NCI-H510A treated with DMSO at 0.1 percent for 48 hours (cell line): ENCODE results near the gene GATA6.
"Not testable (repeated sequence)": the region's sequence is repeated elsewhere in the genome, so short reads cannot be mapped to it uniquely, and the experiment has no call there.

Experiments used
- DNase-seq: peaks from one replicate; lab custom pipeline; 2025; lab: John Stamatoyannopoulos, UW

The GATA6 gene

DNA sequence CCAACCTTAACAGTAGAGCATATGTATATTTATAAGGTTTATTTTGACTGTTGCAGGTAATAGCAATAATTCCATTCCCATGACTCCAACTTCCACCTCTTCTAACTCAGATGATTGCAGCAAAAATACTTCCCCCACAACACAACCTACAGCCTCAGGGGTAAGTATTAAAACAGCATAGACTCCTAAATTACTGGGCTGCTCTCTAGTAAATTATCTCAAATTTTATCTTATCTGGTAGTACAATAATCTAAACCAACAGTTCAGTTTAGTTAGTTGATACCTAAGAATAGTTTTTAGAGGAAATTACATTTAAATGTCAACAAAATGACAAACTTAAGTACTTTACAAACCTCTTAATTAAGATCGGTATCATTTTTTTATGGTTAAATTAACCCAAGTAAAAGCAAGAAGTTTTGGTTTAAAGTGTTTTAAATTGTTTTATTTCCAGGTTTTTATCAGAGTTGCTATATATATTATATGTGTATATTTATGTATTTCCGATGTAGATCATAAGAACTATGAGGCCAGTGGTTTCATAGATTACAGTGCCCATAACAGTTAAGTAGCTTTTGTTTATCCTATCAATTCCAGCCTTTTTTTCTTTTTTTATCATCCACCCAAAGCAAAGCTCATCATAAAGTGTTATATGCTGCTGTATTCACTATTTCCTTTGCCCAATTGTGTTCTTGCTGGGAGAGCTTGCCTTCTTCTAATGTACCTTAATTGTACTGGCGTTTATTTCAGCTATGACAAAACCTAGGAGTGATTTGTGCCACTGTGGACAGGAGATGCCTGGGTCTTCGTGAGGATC is 13.7 kb downstream of the GATA6 start:
- no peak for DNase-seq

DNA sequence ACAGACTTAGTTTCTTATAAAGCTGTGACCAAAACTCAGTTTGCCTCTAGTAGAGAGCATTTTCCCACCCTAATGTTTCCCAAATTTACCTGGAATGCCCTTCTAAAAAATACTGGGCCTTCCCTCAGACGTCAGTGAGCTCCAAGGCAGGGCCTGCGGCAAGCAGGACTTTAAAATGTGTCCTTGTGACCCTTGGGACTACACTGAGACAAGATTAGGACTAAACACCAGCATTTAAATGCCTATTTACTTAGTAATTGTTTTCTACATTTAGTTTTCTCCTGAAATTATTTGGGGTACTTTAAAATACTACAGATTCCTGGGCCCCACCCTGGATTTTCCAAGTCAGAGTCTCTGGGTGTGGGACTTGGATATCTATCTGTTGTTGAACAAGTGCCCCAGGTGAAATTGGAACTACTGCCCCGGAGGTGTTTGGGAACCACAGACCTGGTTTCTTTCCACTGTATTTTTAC is 14.3 kb downstream of the GATA6 start:
- no peak for DNase-seq

DNA sequence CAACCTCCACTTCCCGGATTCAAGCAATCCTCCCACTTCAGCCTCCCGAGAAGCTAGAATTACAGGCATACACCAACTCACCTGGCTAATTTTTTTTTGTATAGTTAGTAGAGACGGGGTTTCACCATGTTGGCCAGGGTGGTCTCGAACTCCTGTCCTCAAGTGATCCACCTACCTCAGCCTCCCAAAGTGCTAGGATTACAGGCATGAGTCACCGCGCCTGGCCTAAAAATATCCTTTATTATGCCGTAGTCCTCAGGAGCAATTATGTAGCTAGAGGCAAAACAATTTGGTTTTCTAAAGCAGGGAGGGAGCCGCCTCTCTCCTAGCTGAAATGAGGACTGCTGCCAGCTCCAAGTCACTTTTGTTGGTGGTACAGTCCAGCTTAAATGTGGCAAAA is 15.2 kb downstream of the GATA6 start:
- DNase-seq = not testable (repeated sequence)

DNA sequence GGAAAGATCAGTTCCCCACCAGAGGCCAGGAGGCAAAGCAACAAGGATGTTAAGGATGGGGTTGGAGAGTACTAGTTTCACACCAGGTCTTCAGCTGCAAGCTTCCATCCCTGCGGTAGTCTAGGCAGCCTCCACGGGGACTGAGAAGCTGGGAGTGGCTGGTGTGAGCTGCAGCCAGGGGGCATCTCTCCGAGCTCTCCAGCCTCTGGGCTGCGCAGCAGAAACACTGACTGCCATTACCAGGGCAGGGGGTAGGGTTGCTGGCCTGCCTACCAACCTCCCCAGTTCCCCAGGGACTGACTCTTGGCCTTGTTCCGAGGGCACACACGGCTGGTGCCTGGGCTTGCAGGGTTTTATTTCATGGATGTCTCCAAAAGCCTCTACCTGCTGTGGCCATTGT is 15.9 kb downstream of the GATA6 start:
- no peak for DNase-seq

DNA sequence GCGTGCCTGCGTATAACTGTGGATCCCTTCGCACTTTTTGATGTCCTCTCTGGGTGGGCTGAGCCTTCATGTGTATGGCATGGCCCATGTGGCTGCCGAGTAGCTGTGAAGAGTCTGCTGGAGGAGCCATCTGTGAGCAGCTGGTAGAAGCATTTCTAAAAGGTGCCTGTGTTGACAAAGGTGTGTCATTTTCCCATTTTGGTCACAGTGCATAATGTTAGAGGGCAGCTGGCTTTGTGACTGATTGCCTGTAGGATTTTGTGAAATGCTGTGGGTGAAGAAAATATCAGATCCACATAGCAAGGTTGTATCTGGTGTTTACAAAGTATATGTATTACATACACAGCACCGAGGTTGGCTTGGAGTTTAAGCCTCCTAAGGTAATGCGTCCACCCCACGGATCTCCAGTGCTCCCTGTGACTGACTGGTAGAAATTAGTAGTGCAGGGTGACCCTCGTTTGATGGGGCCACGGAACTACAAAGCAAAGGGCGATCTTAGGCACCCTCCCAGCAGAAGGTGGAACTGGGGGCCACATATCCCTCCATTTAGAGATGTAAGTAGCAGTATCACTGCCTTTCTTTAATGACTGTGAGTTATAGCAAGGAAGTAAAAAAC is 16.5 kb downstream of the GATA6 start:
- DNase-seq = no peak

DNA sequence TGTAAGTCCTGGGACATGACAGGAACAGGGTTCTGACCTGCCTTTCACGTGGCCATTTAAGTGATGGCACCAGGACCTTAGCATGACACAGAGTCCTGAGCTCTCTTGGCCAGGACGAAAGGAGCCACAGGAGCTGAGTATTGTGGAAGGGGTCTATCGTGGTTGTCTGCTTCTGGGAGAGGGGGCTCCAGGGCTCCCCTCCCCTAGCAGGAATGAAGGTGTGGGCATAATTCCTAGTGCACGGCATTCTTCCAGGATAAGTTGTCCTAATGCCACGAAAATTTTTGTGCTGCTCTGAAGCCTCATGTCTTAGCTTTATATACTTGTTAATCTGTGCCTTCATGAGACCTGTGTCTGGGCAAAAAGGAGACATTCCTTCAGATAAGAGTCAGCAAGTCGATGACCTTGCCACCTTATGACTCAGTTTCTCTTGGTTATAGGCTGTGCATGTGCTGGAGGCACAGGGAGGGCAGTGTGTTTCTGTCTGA is 17.1 kb downstream of the GATA6 start:
- no peak for DNase-seq

DNA sequence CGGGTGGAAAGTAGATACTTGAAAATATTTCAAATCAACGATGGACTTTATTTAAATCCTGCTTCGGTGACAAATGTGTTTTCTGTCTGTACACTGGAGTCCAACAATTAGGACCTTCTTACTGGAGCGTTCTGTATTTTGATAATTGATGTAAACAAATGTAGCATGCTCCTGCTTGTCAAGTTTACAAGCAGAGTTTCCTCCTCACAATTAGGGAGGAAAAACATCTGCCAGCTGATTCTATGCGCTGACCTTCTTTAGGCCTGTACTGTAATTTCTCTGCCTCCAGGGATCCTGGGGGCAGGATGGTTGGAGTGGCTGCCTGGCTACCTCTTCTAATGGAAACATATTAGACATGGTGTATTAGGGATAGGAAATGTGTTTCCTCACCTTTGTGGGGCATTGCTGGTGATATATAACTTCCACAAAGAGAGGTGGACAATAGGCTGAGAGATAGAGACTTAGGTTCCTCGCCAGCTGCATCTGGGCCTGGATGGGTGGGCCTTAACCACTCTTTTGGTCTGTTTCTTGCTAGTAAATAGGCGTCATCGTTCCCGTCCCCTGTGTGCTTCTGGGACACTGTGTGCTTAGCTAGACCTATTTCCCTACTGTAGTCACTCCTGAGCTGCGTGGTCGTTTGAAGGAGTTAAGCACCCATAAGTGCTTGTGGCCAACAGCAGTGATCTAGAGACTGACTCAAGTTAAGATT is 19.3 kb downstream of the GATA6 start:
- no peak for DNase-seq

DNA sequence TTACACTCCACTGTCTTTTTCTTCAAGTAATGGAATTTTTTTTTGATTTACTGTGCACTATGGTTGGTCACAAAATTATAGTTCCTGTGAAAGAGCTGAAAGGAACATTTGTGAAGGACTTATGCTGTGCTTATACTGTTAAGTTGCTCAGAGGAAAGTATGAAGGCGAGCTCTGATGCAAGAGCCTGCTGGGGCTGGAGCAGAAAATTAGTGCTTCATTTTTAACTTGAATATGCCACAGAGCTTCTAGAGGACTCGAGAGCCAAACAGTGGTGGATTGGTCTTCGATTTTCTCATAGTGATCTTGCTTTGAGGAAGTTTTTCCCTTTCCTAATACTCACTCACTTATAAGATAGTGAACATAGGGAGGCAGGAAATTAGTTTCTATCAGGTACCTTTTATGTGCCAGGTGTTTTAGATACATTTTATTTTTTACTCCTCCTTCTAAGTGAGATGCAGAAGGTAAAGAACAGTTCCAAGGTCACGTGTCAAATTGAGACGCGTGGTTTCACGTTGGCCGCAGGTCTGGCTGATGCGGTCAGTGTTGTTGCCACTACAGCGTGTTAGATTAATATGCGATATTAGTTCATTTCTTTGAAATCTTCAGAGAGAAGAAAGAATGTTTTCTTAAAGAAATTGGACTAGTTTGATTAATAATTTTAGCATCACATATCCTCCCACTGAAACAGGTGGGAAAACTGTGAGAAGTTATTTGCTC is 20.2 kb downstream of the GATA6 start:
- no peak for DNase-seq

DNA sequence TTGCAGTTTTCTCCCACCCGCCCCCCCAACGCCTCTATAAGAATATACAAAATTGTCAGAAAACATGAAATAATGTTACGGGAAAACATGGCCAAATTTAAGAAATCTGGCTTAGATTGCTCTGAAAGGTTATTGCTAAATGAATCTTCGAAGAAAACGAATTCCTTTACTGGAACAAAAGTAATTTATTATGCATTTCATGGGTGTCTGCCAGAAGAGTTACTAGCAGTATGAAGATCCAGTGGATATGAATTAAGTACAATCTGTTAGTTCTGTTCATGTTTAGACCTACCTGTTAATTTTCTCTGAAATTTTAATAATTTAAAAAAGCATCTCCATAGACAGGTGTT is 21.9 kb downstream of the GATA6 start:
- DNase-seq = no peak

DNA sequence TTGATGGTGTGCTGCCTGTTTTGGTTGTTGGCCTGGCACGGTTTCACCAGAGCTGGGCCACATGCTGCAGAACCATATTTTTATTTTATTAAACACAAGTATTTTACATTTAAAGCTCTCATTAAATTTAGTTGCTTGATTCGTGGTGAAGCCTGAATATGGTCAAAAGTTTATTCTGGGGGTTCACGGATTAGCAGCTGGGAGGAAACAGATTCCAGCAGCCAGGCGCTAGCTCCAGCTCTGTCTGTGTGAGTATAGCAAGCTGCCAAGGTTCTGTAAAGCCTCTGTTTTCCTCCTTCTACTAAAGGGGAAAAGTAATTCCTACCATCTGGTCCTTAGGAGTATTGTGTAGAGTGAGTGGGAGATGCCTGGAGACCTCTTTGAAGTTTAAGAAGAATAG is 22.5 kb downstream of the GATA6 start:
- DNase-seq = no peak

DNA sequence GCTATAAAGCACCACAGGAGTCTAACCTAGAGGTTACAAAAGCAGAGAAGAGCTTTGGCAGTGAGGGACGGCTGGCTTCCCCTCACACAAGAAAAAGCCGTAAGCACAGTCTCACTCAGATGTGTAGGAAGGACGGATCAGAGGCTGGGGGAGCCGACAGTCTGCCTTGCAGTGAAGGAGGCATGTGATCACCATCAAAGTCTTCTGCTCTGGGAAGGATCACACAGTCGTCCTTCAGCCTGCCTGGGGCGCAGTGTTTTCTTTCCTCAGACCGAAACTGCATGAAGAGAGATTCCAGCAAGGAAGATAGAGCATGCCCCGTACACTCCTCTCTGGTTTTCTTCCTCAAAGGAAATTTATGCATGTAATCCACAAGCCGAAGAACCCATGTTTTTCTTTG is 24.1 kb downstream of the GATA6 start:
- DNase-seq = no peak

DNA sequence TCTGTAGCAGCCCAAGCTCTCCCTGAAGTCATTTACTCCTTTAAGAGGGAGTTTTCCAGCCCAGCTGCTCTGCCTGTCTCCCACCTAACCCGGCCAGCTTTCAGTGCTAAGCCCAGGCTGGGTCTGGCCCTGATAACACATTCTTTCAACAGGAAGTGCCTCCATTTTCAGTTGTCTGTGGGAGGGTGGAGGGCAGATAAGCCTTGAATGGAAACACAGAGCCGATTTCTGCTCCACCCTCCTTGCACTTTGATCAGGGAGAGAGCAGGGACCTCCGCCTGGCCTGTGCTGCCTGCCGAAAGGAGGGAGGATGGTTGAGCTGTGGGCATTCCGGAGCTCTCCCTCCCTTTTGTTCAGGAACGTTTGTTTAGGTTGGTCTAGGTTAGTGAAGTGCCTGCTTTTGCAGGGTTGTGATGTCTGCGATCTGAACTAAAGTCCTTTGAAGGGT is 24.8 kb downstream of the GATA6 start:
- DNase-seq = no peak

DNA sequence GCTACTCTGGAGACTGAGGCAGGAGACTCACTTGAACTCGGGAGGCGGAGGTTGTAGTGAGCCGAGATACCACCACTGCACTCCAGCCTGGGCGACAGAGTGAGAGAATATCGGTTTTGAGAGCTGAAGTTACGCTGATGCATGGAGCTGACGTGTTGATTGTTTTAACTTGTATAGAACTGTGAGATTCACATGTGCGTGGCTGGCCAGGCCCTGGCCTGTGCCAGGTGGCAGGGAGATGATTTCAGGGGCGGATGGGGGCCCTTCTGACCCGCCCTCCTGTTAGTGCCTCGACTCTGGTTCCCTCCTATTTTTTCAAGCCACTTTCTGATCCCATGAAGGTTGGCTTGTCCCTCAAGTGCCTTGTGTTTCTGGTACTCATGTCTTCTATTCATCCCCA is 25.7 kb downstream of the GATA6 start:
- no peak for DNase-seq

DNA sequence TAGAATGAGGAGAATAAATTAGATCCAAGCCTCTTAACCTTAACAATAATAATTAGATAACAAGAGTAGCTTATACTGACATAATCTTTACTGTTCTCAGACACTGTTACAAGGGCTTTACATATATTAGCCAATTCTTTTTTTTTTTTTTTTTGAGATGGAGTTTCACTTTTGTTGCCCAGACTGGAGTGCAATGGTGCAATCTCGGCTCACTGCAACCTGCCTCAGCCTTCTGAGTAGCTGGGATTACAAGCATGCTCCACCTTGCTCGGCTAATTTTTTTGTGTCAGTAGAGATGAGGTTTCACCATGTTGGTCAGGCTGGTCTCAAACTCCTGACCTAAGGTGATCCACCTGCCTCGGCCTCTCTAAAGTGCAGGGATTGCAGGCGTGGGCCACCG is 27.6 kb downstream of the GATA6 start:
- DNase-seq = not testable (repeated sequence)

DNA sequence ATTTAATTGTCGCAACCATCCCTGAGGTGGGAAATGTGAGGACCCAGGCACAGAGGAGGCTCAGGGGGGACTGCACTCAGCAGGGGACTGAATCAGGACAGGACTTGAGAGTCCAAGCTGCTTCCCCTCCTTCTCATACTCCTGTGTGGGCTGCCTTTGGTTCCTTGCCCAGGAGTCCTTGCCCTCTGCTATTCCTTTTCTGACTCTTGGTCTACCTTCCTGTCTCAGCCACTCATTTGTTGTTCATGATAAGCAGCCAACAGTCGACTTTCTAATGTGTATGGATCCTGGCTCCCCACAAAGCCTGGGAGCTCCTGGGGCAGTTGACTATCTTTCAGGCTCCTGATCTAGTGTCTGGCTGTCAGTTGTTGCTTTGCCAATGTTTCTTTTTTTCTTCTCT is 28.3 kb downstream of the GATA6 start:
- DNase-seq = no peak

DNA sequence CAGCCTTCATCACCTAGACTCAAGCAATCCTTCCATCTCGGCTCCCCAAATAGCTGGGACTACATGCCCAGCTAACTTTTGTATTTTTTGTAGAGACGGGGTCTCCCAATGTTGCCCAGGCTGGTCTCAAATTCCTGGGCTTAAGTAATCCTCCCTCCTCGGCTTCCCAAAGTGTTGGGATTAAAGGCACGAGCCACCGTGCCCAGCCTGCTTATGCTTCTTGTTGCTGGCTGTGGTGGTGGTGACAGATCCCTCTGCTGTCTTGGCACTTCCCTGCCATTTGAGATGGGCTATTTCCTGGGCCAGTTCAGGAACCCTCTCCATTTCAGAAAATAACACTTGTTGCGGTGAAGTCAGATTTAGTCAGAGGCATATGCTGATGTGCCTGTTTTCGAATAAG is 28.8 kb downstream of the GATA6 start:
- DNase-seq = no peak

DNA sequence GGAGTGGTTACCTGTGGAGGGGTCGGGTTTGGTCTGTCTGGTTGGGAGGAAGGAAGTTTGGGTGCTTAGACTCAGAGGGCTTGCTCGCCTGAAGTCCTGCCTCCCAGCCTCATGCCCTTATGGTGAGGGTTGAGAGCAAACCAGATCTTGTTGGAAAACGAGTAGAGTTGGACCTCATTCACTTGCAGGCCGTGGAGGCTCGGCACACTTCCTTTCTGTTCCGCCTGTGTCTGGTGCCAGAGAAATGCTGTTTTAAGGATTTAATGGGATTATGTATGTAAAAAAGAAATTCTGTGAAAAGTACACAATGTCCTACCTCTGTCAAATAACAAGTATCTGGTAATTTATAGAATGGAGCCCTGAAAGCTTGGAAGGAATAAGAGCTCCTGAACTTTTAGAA is 29.6 kb downstream of the GATA6 start:
- no peak for DNase-seq

DNA sequence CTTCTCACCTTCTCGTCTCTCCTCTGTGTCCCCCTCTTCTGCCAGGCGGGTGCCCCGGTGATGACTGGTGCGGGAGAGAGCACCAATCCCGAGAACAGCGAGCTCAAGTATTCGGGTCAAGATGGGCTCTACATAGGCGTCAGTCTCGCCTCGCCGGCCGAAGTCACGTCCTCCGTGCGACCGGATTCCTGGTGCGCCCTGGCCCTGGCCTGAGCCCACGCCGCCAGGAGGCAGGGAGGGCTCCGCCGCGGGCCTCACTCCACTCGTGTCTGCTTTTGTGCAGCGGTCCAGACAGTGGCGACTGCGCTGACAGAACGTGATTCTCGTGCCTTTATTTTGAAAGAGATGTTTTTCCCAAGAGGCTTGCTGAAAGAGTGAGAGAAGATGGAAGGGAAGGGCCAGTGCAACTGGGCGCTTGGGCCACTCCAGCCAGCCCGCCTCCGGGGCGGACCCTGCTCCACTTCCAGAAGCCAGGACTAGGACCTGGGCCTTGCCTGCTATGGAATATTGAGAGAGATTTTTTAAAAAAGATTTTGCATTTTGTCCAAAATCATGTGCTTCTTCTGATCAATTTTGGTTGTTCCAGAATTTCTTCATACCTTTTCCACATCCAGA is 31.3 kb downstream of the GATA6 start:
- no peak for DNase-seq

DNA sequence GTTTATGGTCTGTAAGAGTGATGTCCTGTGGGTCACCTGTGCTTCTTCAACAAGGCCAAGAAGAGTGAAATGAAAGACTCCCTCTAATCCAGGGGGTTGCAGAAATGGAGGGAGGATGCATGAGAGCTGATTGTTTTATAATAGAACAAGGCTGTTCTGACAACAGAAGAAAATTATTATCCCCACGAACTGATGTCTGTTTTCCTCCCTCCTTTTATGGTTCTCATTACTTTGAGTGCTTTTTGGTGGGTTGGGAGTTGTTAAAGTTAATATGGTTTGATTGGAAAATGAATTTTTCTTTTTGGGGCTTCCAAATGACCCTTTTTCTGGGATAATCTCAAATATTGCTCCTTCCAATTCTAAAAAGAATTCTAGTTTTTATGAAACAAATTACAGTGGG is 33.6 kb downstream of the GATA6 start:
- no peak for DNase-seq

DNA sequence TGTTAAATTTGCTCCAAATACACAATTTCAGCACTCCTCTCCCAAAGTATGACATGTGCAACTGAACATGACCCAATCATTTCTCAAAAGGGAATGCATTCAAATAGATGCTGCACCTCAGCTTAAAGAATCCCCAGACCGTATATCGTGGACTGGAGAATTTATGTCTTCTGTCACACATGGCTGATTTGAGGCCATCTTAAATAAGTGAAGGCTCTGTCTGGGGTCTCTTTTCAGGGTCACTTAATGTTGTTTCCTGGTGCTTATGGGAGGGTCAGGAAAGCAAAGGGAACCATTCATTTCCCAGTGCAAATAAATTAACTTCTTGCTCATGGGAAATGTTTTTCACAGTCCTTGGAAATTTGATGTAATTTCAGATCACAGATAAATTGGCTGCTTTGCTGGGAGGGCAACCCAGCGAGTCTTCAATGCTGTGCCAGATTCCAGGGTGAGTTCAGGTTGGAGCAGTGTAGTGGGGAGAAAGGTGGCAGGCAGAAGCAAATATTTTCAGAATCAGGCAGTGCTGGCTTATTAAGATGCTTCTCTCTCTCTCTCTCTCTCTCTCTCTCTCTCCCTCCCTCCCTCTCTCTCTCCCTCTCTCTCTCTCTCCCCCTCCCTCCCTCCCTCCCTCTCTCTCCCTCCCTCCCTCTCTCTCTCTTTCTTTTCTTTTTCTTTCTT is 34.3 kb downstream of the GATA6 start:
- no peak for DNase-seq

DNA sequence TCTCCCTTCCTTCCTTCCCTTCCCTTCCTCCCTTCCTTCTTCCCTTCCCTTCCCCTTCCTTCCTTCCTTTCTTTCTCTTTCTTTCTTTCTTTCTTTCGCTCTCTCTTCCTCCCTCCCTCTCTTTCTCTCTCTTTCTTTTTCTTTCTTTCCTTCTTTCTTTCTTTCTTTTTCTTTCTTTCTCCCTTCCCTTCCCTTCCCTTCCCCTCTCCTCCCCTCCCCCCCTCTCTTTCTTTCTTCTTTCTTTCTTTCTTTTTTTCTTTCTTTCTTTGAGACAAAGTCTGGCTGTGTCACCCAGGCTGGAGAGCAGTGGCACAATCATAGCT is 34.8 kb downstream of the GATA6 start:
- no peak for DNase-seq
